Fibroblast of mammary gland (primary cell): Measurements from ENCODE around the gene CD19.
"Not testable (repeated sequence)": the region's sequence is repeated elsewhere in the genome, so short reads cannot be mapped to it uniquely, and the experiment has no call there.

Experiments
- DNase-seq: peaks from one replicate; pipeline ENCODE4 v3.0.0-alpha.2; 2010; ENCODE audit warnings: low read depth
- H3K4me3 ChIP-seq: 2 replicates; pipeline ENCODE4 v1.5.1; 2011; ENCODE audit warnings: low read depth, mild to moderate bottlenecking, low read length, moderate library complexity; ENCODE audit not compliant: control insufficient read depth
- TF ChIP-seq, protein P1 (sequence below): conservative IDR thresholded peaks from 2 replicates; pipeline ENCODE4 v1.5.1; 2011; ENCODE audit warnings: low read depth, low read length, inconsistent platforms; ENCODE audit not compliant: control insufficient read depth, insufficient read depth

Gene CD19

DNA sequence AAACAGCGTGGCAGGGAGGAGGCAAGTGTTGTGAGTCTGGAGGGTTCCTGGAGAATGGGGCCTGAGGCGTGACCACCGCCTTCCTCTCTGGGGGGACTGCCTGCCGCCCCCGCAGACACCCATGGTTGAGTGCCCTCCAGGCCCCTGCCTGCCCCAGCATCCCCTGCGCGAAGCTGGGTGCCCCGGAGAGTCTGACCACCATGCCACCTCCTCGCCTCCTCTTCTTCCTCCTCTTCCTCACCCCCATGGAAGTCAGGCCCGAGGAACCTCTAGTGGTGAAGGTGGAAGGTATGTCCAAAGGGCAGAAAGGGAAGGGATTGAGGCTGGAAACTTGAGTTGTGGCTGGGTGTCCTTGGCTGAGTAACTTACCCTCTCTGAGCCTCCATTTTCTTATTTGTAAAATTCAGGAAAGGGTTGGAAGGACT, at the start of gene CD19:
CD19 (plus strand) TSS at position 171 of the 425 bp plus-strand sequence; CDS start at position 201, 30 bp downstream.
- H3K4me3 ChIP-seq, result no peak within 1 kb of the TSS
- no peak for DNase-seq
- TF ChIP-seq, protein P1, sequence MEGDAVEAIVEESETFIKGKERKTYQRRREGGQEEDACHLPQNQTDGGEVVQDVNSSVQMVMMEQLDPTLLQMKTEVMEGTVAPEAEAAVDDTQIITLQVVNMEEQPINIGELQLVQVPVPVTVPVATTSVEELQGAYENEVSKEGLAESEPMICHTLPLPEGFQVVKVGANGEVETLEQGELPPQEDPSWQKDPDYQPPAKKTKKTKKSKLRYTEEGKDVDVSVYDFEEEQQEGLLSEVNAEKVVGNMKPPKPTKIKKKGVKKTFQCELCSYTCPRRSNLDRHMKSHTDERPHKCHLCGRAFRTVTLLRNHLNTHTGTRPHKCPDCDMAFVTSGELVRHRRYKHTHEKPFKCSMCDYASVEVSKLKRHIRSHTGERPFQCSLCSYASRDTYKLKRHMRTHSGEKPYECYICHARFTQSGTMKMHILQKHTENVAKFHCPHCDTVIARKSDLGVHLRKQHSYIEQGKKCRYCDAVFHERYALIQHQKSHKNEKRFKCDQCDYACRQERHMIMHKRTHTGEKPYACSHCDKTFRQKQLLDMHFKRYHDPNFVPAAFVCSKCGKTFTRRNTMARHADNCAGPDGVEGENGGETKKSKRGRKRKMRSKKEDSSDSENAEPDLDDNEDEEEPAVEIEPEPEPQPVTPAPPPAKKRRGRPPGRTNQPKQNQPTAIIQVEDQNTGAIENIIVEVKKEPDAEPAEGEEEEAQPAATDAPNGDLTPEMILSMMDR, result no peak

DNA sequence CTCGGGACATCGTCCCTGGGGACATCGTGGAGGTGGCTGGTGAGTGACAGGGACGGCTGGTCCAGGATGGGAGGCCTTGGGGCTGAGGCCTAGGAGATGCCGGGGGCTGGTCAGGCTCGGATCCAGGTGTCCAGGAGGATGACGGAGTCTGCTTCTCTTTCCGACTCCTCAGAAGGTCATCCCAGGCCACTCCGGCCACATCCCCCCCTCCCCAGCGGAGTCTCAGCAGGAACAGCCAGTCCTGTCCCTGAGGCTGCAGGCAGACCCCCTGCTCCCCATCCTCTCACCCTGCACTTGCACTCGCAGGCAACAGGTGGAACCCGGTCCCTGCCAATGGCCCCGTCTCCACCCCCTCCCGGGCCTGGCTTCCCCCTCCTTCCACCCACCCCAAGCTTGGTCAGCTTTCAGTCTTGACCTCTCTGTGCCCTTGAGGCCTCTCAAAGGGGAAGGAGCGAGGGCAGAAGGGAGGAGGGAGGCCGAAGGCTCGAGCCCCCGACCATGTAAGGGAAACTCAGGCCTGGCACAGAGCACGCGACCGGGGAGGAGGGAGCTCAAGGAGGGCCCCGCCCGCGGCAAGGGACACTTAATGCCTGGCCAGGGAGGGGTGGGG, 49.1 kb upstream of the CD19 start:
- no peak for DNase-seq
- TF ChIP-seq, protein P1, result no peak
- no peak overlapping the region for H3K4me3 ChIP-seq

DNA sequence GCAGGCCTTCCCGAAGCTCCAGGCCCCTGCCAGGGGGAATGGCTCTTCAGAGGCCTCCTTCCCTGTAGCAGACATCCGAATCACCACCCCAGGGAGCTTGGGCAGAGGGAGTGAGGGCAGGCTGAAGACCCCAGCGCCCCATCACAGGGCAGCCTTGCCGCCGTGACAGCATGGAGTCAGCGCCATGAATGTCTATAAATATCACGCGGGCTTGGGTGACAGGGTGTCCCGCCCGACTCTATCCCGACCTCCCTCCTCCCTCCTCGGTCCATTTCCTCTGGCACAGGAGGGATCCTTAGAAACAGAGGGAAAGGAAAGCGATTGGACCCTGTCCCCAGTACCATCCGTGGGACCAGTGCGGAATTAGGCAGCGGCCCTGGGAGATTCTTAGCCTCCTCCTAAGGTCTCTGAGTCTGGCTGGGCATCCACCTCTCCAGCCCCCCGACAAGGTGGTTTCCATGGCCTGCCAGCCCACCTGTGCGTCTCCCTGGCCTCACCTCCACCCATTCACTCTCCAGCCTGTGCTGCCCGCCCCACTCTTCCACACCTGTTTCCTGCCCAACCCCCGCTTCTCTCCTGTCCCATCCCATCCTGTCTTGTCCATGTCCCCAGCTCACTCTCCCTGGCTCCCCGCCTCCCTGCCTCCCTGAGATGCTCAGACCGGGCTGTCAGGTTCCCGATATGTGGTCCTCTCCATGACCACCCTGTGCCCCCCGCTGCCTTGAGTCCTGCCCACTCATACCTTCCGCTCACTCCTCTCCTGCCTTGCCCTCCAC, 48.4 kb upstream of the CD19 start:
- no peak overlapping the region for H3K4me3 ChIP-seq
- DNase-seq, result no peak
- TF ChIP-seq, protein P1, result no peak

DNA sequence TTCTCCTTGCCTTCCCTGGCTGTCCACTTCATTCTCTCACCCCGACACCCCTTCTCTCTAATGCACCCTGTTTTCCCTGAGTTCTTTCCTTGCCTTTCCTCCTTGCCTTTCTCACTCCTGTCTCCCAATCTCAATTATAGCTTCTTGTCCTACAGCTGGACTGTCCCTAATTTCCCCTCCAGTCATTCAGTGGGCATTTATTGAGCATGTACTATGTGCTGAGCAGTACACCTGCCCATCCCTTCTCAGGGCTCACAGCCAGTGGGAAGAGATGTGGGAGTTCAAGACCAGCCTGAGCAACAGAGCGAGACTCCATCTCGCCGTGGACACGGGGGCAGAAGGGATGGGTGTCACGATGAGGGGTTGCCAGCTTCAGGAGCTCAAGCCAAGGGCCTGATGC, 47.7 kb upstream of the CD19 start:
- no peak overlapping the region for H3K4me3 ChIP-seq
- TF ChIP-seq, protein P1, result no peak
- no peak for DNase-seq

DNA sequence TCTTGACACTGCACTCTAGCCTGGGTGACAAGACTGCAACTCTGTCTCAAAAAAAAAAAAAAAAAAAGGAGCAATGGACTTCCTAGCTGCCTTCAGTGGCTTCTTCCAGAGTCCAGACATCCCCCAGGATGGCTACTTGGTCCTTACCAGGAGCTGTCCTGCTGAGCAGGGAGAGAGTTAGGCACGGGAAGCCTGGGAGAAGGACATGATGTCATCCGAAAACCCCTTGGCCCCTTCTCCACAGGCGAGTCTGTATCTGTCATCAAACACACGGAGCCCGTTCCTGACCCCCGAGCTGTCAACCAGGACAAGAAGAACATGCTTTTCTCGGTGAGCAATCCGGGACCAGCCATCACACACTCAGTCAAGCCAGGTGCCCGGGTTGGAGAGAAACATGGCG, 44.8 kb upstream of the CD19 start:
- TF ChIP-seq, protein P1, result no peak
- H3K4me3 ChIP-seq, result no peak overlapping the region
- no peak for DNase-seq

DNA sequence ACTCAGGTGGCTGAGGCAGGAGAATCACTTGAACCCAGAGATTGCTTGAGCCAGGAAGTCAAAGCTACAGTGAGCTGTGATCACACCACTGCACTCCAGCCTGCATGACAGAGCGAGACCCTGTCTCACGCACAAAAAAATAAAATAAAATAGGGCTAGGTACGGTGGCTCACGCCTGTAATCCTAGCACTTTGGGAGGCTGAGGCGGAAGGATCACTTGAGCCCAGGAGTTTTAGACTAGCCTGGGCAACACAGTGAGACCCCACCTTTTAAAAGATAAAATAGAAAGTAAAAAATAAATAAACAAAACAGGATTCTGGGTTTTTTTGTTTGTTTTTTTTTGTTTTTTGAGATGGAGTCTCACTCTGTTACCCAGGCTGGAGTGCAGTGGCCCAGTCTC, 41.4 kb upstream of the CD19 start:
- H3K4me3 ChIP-seq, DNase-seq: not testable (repeated sequence)
